GM18861 (cell line): ENCODE measurements around the gene SNRNP25.
"Not testable (repeated sequence)": the region's sequence is repeated elsewhere in the genome, so short reads cannot be mapped to it uniquely, and the experiment has no call there.

ENCODE experiments used
- ATAC-seq: cut with Tn5 transposase; IDR thresholded peaks from one replicate; pipeline ENCODE4 v1.9.1; 2021; ENCODE audit not compliant: unreplicated experiment

SNRNP25 gene

GRCh38 chr16:41439-42068 lies 12.1 kb upstream of the SNRNP25 start:
- ATAC-seq, result no peak

GRCh38 chr16:42069-42457 lies 11.6 kb upstream of the SNRNP25 start:
- ATAC-seq, result no peak

DNA sequence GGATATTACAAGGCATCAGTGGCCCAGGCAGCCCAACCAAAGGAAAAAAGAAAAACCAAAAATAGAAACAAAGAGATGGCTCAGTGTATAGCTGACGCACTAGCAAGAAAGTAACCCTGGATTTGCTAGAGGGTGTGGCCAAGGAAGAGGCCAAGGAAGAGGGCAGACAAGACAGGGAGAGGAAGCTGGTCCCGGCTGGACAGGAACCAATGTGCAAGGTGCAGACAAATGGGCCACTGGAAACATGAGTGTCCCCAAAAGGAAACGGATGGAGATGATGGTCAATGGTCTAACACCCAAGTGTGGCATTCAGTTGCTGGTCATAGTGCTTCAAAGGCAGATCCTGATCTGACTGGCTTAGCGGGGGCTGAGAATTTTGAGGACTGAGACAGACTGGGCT lies 10.9 kb upstream of the SNRNP25 start:
- ATAC-seq, result no peak

- no peak for ATAC-seq
Measured at GRCh38 chr16:43294-43693, 10.3 kb upstream of the SNRNP25 start.

DNA sequence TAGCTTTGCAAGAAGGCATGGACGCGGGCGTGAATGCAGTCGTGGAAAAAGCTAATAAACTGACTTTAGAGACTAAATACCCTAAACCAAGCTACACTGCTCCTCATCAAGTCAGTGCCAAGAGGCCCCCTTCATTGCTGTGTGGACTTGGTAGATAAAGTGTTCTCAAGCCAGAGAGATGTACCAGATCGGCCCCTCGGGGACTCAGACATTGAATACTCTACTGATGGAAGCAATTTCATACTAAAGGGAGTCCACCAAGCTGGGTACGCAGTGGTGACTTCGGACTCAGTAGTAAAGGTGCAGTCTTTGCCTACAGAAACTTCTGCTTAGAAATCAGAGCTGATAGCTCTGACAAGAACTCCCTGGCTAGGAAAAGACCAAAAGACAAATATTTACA lies 9.0 kb upstream of the SNRNP25 start:
- ATAC-seq, result no peak

DNA sequence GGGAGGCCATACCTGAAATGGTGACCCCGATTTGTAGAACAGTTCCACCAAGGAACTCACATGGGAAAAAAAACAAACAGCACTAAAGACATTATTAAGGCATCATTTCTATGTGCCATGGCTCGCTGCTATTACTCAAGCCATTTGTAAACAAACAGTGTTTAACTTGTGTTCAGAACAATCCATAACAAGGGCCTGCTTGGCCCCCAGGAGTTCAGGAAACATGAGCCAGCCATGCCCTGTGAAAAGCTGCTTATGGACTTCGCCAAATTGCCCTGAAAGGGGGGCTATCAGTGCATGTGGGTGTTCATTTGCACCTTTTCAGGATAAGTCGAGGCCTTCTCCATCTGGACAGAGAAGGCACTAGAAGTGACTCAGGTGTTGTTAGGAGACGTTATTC lies 8.2 kb upstream of the SNRNP25 start:
- no peak for ATAC-seq

DNA sequence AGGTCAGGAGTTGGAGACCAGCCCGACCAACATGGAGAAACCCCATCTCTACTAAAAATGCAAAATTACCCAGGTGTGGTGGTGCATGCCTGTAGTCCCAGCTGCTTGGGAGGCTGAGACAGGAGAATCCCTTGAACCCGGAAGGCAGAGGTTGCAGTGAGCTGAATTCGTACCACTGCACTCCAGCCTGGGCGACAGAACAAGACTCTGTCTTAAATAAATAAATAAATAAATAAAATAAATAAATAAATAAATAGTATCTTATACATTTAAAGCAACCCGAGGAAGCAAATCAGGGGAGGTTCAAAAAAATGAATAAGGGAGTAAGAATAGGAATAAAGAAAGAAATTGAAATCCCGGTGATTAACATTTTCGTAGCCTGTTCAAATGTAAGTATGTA lies 7.1 kb upstream of the SNRNP25 start:
- not testable (repeated sequence) for ATAC-seq

DNA sequence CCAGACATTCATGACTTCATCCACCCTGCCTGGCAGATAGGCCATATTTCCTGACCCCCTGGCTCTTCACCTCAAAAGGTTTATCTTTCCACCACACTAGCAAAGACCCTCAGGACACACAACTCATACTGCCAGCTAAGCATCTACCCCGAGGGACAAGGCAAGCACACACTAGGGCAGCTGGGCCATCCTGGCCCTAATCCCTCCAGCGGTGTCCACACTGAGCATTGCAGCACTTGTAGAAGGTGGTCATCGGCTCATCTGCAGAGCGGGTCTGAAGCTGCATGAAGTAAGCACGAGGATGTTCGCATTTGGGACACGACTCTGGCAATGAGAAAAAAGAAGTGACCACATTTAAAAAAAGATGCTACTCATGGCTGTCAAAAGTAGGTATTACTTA lies 6.4 kb upstream of the SNRNP25 start:
- no peak for ATAC-seq

GRCh38 chr16:50769-51591 lies 2.6 kb upstream of the SNRNP25 start:
- no peak for ATAC-seq

- no peak for ATAC-seq
Measured at GRCh38 chr16:54237-54581, 581 bp downstream of the SNRNP25 start.

GRCh38 chr16:55571-56136 lies 2.0 kb downstream of the SNRNP25 start:
- ATAC-seq, result no peak

- no peak for ATAC-seq
Measured at GRCh38 chr16:56231-56927, 2.8 kb downstream of the SNRNP25 start.

DNA sequence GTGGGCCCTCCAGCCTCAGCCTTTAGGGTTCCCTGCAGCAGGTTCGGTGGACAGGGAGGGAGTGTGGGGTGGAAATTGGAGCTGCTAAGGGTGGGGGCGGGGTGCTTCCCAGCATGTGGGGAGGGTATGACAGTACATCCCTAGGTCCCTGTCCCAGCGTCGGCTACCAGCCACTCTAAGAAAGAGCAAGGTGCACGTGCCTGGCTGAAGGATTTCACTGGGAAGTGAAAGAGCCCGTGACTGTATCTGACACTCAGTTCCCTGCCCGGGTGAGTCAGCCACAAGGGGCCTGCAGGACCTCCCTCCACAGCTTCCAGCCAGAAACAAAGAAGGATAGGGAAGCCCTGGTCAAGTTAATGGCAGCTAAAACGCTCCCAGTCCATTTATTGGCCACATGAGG lies 4.1 kb downstream of the SNRNP25 start:
- no peak for ATAC-seq

GRCh38 chr16:58491-59439 lies 5.1 kb downstream of the SNRNP25 start:
- no peak for ATAC-seq

GRCh38 chr16:59440-60059 lies 5.9 kb downstream of the SNRNP25 start:
- no peak for ATAC-seq

DNA sequence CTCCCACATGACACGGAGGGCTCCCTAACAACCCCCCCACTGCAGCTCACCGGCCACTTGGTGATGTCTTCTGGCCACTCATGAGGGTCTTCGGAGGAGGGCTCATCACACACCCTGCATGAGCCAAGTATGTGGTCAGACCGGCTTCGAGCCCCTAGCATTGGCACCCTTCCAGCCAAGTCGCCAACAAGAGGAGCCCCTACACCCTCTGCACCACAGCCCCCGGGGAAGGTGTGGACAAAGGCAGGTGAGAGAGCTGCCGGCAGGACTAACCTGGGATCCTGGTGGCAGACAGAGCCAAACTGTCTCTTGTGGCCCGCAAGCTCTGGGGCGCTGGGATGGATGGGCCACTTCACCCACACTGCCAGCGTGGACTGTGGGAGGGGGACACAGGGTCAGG lies 6.5 kb downstream of the SNRNP25 start:
- ATAC-seq, result no peak

GRCh38 chr16:60929-61878 lies 7.6 kb downstream of the SNRNP25 start:
- no peak for ATAC-seq

DNA sequence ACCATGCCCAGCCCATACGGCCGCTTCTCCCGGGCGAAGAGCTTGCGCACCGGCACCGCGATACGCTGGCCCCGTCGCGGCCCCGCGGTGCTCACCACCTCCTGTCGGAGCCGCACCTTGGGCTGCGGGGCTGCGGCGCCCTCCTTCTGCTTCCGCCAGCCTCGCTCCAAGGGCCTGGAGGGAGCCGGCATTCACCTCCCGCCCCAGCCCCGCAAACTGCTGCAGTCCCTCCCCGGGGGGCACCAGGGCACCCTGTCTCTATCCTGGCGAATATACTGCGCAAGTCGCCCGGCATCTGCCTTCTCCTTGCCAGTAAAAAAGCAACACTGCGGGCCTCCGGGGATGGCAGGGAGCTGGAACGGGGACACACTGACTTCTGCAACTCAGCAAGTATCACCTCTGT lies 8.3 kb downstream of the SNRNP25 start:
- ATAC-seq, result no peak

GRCh38 chr16:62283-62967 lies 8.8 kb downstream of the SNRNP25 start:
- ATAC-seq, result no peak
